ENCODE results near the gene PRIM2. TPM values are rescaled to one million over a fixed set of nuclear protein-coding genes. Genes with fewer than 3 reads are reported as not detected.

The PRIM2 gene
- total and polyA plus RNA-seq, 2 of the 8 experiments (the other 6 are each of a cell fraction or from before 2014, with no cell fraction given): 20.8 to 46.8 TPM

- Histone ChIP-seq H4K91ac (replicated peaks; ENCODE audit: insufficient read length, low read length) (no peak overlapping the region), H2BK20ac (ENCODE audit: low read length) (no peak overlapping the region), H2BK15ac (ENCODE audit: low read length) (no peak overlapping the region), H3K27me3 (replicated peaks in 1 of 4; ENCODE audit: control insufficient read depth in 3 of 4, extremely low read depth in 1 of 4, insufficient read depth in 3 of 4, low read length in 3 of 4) (no peaks in the 10 kb centered on the region), H4K20me1 (replicated peaks in 1 of 2; ENCODE audit: control insufficient read depth in 1 of 2, insufficient read depth in 2 of 2, low read length in 2 of 2) (no peaks in the 10 kb centered on the region), H3K23me2 (ENCODE audit: low read depth, low read length) (peaks cover 11% of the 10 kb centered on the region), H3K36me3 (ENCODE audit: control insufficient read depth in 2 of 4, insufficient read depth in 4 of 4, low read length in 3 of 4) (peaks cover 4 to 24% (median 10%) of the 10 kb centered on the region in 4 experiments; a peak in 6 of 8 replicates), H3K14ac (ENCODE audit: insufficient read length) (no peak overlapping the region), H3K4me1 (replicated peaks in 1 of 4; ENCODE audit: control insufficient read depth in 3 of 4, insufficient read depth in 4 of 4, low read length in 3 of 4) (no peaks in the 10 kb centered on the region), H2BK5ac (ENCODE audit: low read depth, low read length) (no peak overlapping the region), H2AFZ (ENCODE audit: low read length) (no peak overlapping the region), H3K9me3 (ENCODE audit: insufficient read depth in 2 of 2, low read depth in 1 of 2, low read length in 1 of 2) (peaks cover 0 to 10% of the 10 kb centered on the region in 2 experiments; a peak in 2 of 4 replicates), H2BK12ac (ENCODE audit: low read depth, low read length) (no peak overlapping the region), H3K9ac (replicated peaks in 1 of 4; ENCODE audit: extremely low read depth in 1 of 4, low read depth in 3 of 4, low read length in 3 of 4) (no peak overlapping the region), H3K4ac (replicated peaks; ENCODE audit: insufficient read length, low read depth, low read length) (no peak overlapping the region), H4K5ac (ENCODE audit: insufficient read length, low read depth, low read length) (no peak overlapping the region), H3K23ac (ENCODE audit: insufficient read length) (no peak overlapping the region), H3K79me2 (ENCODE audit: control insufficient read depth in 1 of 2, insufficient read depth in 2 of 2, low read length in 2 of 2) (peaks cover 7 to 33% of the 10 kb centered on the region in 2 experiments), H3K79me1 (ENCODE audit: low read depth, low read length) (peaks cover 6% of the 10 kb centered on the region; the same call in 1 of the 2 replicates), H4K8ac (ENCODE audit: extremely low read depth, insufficient read depth, low read length) (no peak overlapping the region), H3K18ac (ENCODE audit: extremely low read depth, low read length) (no peak overlapping the region), H2AK5ac (ENCODE audit: low read depth, low read length) (no peak overlapping the region), H3K56ac (replicated peaks; ENCODE audit: insufficient read length, low read depth, low read length) (no peak overlapping the region), H2BK120ac (replicated peaks; ENCODE audit: low read depth, low read length) (no peak overlapping the region), H3K27ac (ENCODE audit: low read depth, low read length) (no peak overlapping the region), H3K4me3 (ENCODE audit: extremely low read depth in 1 of 4, insufficient read depth in 2 of 4, low read depth in 3 of 4, low read length in 4 of 4) (no peak overlapping the region), H3K4me2 (ENCODE audit: insufficient read depth in 1 of 2, low read depth in 2 of 2, low read length in 2 of 2) (no peak overlapping the region; a peak in 1 of 4 replicates)
- ChIA-PET CTCF (ENCODE audit: partially characterized antibody) (interaction anchor here (0.6 to 4.8 kb wide), 27 partner anchors 11 to 549 kb away, joined by 3 to 34 read pairs (median 4); partner anchors contain the start of gene BAG2), POLR2A (ENCODE audit: partially characterized antibody) (interaction anchor here (0.9 kb wide), 2 partner anchors 83 to 125 kb away, joined by 3 read pairs; no protein-coding TSS in a partner anchor)
- WGBS, 2 experiments (ENCODE audit: extremely low coverage in 1 of 2, insufficient coverage in 1 of 2, insufficient read length in 1 of 2, insufficient replicate concordance in 2 of 2, low coverage in 1 of 2, low lambda C conversion rate in 2 of 2, missing lambda C conversion rate in 1 of 2): 93% methylated on average over 9 of the region's 9 CpGs; no CpG with 5 or more reads in 1 of the 2 experiments
- TF ChIP-seq SP4 (IDR thresholded peaks at IDR 0.05; ENCODE audit: low read length) (no peak), TAF1 (IDR thresholded peaks at IDR 0.05; ENCODE audit: low read depth, low read length) (no peak), RNF2 (IDR thresholded peaks at IDR 0.05; ENCODE audit: borderline replicate concordance, low read depth, low read length, missing control alignments, poor library complexity, severe bottlenecking) (no peak)
- no peak for DNase-seq (ENCODE audit: low read depth in 1 of 2, low spot score in 2 of 2)
- FAIRE-seq: no peak
Measured at GRCh38 chr6:57315851-57316250, 1.6 kb upstream of the PRIM2 start.

Measured in H1 (cell line).